ENCODE measurements around the gene SNX2. TPM values are rescaled to one million over a fixed set of nuclear protein-coding genes. Genes with fewer than 3 reads are reported as not detected.
"Not testable (repeated sequence)": the region's sequence is repeated elsewhere in the genome, so short reads cannot be mapped to it uniquely, and the experiment has no call there.

Gene SNX2
- 100 to 1,000 TPM; 132 to 170 (median 166) TPM for polyA plus RNA-seq (ENCODE audit: insufficient read length in 4 of 4)

GRCh38 chr5:122774861-122775549 lies at the start of gene SNX2:
TSS of gene SNX2 (plus strand) at chr5:122775080. CDS start at chr5:122775104, 24 bp downstream.
- peak; percentile 79 to 83 (median 82) for DNase-seq (ENCODE audit: low read depth in 4 of 4, low spot score in 3 of 4)

- no peak for DNase-seq (ENCODE audit: low read depth in 4 of 4, low spot score in 3 of 4)
Observed at GRCh38 chr5:122727112-122727541, 47.8 kb upstream of the SNX2 start.

GRCh38 chr5:122730037-122730436 lies 44.8 kb upstream of the SNX2 start:
- no peak for DNase-seq (ENCODE audit: low read depth in 4 of 4, low spot score in 3 of 4)

- DNase-seq (ENCODE audit: low read depth in 4 of 4, low spot score in 3 of 4), result no peak
Observed at GRCh38 chr5:122730456-122730855, 44.4 kb upstream of the SNX2 start.

GRCh38 chr5:122736086-122736845 lies 38.6 kb upstream of the SNX2 start:
- no peak for DNase-seq (ENCODE audit: low read depth in 4 of 4, low spot score in 3 of 4)

GRCh38 chr5:122738088-122738487 lies 36.8 kb upstream of the SNX2 start:
- DNase-seq (ENCODE audit: low read depth in 4 of 4, low spot score in 3 of 4), result no peak

- DNase-seq (ENCODE audit: low read depth in 4 of 4, low spot score in 3 of 4), result no peak
Observed at GRCh38 chr5:122741681-122742080, 33.2 kb upstream of the SNX2 start.

GRCh38 chr5:122743261-122743660 lies 31.6 kb upstream of the SNX2 start:
- DNase-seq (ENCODE audit: low read depth in 4 of 4, low spot score in 3 of 4), result no peak

- DNase-seq (ENCODE audit: low read depth in 4 of 4, low spot score in 3 of 4), result no peak
Observed at GRCh38 chr5:122745597-122745996, 29.3 kb upstream of the SNX2 start.

- no peak for DNase-seq (ENCODE audit: low read depth in 4 of 4, low spot score in 3 of 4)
Observed at GRCh38 chr5:122749886-122750285, 25.0 kb upstream of the SNX2 start.

- no peak for DNase-seq (ENCODE audit: low read depth in 4 of 4, low spot score in 3 of 4)
Observed at GRCh38 chr5:122751293-122751782, 23.5 kb upstream of the SNX2 start.

- DNase-seq (ENCODE audit: low read depth in 4 of 4, low spot score in 3 of 4), result no peak
Observed at GRCh38 chr5:122753500-122753899, 21.4 kb upstream of the SNX2 start.

- no peak for DNase-seq (ENCODE audit: low read depth in 4 of 4, low spot score in 3 of 4)
Observed at GRCh38 chr5:122755783-122756182, 19.1 kb upstream of the SNX2 start.

- DNase-seq (ENCODE audit: low read depth in 4 of 4, low spot score in 3 of 4), result no peak
Observed at GRCh38 chr5:122756264-122756911, 18.5 kb upstream of the SNX2 start.

GRCh38 chr5:122757285-122757684 lies 17.6 kb upstream of the SNX2 start:
- DNase-seq (ENCODE audit: low read depth in 4 of 4, low spot score in 3 of 4), result no peak

- no peak for DNase-seq (ENCODE audit: low read depth in 4 of 4, low spot score in 3 of 4)
Observed at GRCh38 chr5:122759241-122760070, 15.4 kb upstream of the SNX2 start.

- no peak for DNase-seq (ENCODE audit: low read depth in 4 of 4, low spot score in 3 of 4)
Observed at GRCh38 chr5:122760236-122760635, 14.6 kb upstream of the SNX2 start.

GRCh38 chr5:122761115-122761514 lies 13.8 kb upstream of the SNX2 start:
- no peak for DNase-seq (ENCODE audit: low read depth in 4 of 4, low spot score in 3 of 4)

GRCh38 chr5:122761896-122762295 lies 13.0 kb upstream of the SNX2 start:
- not testable (repeated sequence) for DNase-seq (ENCODE audit: low read depth in 4 of 4, low spot score in 3 of 4)

- no peak for DNase-seq (ENCODE audit: low read depth in 4 of 4, low spot score in 3 of 4)
Observed at GRCh38 chr5:122766130-122766529, 8.8 kb upstream of the SNX2 start.
